ENCODE measurements around the gene SLC8A1. TPM values are rescaled to one million over a fixed set of nuclear protein-coding genes. Genes with fewer than 3 reads are reported as not detected.

The SLC8A1 gene
- total RNA-seq, 4 donors from 2014 or later = 2.2 to 45.0 (median 9.6) TPM

DNA sequence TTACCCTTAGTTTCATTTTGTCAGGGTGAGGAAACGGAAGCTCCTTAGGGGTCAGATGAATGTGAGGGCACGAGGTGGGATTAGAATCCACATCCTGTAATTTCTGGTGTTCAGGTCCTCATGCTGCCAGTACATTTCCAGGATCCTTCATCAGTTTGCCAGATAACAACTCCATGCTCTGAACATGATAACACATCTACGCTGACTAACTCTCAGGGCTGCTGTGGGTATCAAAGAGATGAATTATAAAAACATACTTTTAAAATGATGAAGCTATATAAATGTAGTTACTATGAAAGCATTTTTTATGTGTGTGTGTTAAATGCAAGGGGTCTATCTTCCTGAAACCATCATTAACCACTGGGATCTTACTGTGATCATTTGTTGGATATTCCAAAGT is 325.9 kb downstream of the SLC8A1 start:
- Histone ChIP-seq H3K27me3 (no peaks in the 10 kb centered on the region), H3K4me1 (no peaks in the 10 kb centered on the region)
- 81 to 89% methylated on average over 3 of the region's 3 CpGs for WGBS, 2 donors

DNA sequence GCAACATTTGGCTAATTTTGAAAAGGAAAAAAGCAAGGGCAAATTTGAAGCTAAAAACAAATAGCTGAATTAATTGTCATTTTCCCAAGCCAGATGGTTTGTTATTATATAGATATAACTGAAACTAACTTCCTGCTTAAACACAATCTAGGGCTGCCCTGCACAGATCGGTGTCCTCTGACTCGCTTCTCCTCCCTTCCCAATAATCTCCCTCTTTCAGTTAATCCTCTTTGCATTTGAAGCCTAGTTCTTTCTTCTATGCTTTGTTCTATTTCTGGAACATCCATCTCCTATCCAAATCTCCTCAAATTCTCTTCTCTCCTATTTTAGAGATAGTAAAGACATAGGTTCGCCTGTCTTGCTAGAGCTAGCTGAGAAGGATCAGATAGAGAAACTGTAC is 328.1 kb downstream of the SLC8A1 start:
- WGBS, 2 donors = 49 to 60% methylated on average over 3 of the region's 3 CpGs
- intact Hi-C loops (cut with DNase I) = no loop called here
- Histone ChIP-seq H3K4me1 (no peaks in the 10 kb centered on the region), H3K36me3 (no peaks in the 10 kb centered on the region), H3K9me3 (no peaks in the 10 kb centered on the region), H3K4me3 (peak overlapping the region in 1 of 4 donors; percentile 4), H3K27ac (peak overlapping the region in 1 of 4 donors; percentile 43), H3K27me3 (no peaks in the 10 kb centered on the region)
- TF ChIP-seq, protein P1, sequence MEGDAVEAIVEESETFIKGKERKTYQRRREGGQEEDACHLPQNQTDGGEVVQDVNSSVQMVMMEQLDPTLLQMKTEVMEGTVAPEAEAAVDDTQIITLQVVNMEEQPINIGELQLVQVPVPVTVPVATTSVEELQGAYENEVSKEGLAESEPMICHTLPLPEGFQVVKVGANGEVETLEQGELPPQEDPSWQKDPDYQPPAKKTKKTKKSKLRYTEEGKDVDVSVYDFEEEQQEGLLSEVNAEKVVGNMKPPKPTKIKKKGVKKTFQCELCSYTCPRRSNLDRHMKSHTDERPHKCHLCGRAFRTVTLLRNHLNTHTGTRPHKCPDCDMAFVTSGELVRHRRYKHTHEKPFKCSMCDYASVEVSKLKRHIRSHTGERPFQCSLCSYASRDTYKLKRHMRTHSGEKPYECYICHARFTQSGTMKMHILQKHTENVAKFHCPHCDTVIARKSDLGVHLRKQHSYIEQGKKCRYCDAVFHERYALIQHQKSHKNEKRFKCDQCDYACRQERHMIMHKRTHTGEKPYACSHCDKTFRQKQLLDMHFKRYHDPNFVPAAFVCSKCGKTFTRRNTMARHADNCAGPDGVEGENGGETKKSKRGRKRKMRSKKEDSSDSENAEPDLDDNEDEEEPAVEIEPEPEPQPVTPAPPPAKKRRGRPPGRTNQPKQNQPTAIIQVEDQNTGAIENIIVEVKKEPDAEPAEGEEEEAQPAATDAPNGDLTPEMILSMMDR (IDR thresholded peaks at IDR 0.05) = no peak
- no peak for TF ChIP-seq POLR2A (IDR thresholded peaks at IDR 0.05)
- no peak for DNase-seq

More for the DNA sequence above, 325.9 kb downstream of the SLC8A1 start:
- H3K9me3 ChIP-seq = no peaks in the 10 kb centered on the region
- no peak for TF ChIP-seq POLR2A (IDR thresholded peaks at IDR 0.05)
- TF ChIP-seq, protein P1 (IDR thresholded peaks at IDR 0.05) = no peak
- DNase-seq = no peak
- H3K27ac ChIP-seq = no peak overlapping the region
- no peak overlapping the region for H3K4me3 ChIP-seq
- no peaks in the 10 kb centered on the region for H3K36me3 ChIP-seq
- intact Hi-C loops (cut with DNase I) = no loop called here

DNA sequence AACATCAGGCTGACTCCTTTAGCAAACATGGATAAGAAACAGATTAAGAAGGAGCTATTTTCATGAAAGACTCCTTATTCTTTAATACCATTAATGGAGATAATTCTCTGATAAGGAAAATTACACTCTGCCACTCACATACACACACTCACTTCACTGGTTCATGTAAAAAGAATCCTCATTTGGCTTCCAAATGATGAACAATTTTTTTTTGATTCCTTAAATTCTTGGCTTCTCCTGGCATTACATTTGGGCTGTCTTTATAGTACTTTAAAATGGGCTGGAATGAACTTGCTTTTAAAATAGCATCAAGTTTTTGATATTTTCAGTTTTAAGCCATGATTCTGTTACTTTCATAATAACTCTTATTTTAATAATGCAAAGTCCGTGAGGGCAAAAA is 328.6 kb downstream of the SLC8A1 start:
- H3K4me3 ChIP-seq = peak overlapping the region in 1 of 4 donors; percentile 4
- intact Hi-C loops (cut with DNase I) = no loop called here

DNA sequence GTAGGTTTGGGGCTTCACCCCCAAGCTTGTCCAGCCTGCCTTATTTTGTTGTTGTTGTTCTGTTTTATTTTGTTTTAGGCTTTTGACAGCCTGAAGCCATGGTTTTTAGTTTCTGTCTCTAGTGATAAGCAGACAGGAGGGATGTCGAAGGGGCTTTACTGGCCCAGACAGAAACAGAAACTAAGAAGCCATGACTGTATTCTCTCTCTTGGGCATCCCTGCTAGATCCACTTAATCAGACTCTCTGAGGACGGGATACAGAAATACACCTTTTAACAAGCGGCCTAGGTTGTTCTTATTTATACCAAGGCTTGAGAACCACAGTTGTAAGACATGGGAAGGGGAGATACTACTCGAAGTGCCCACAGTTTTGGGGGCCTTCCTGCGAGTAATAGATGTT is 330.9 kb downstream of the SLC8A1 start:
- no peaks in the 10 kb centered on the region for H3K36me3 ChIP-seq

More for the DNA sequence above, 328.6 kb downstream of the SLC8A1 start:
- no peaks in the 10 kb centered on the region for H3K9me3 ChIP-seq
- no peak for DNase-seq
- H3K27ac ChIP-seq = no peak overlapping the region
- H3K4me1 ChIP-seq = no peaks in the 10 kb centered on the region
- no peaks in the 10 kb centered on the region for H3K27me3 ChIP-seq
- TF ChIP-seq POLR2A (IDR thresholded peaks at IDR 0.05) = no peak
- TF ChIP-seq, protein P1 (IDR thresholded peaks at IDR 0.05) = no peak
- WGBS, 2 donors = 41 to 76% methylated on average over 1 of the region's 1 CpG
- no peaks in the 10 kb centered on the region for H3K36me3 ChIP-seq

DNA sequence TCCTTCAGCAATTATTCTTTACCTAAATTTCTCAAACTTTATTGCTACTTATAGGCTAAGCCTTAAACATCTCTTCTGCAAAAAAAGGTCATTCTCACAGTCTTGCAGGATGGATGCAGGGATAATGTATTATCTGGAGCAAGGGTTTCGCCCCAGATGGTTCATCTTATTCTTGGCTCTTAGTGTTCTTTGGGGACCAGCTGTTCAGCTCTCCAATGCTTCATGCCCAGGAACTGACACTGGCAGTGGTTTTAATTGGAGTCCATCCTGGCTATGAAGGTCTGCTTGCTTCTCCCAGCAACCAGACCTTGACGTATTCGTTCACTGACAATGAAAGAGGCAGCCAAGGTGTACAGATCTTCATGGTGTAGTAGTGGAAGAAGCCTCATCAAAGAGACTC is 331.9 kb downstream of the SLC8A1 start:
- intact Hi-C loops (cut with DNase I) = no loop called here
- WGBS, 2 donors = 86 to 93% methylated on average over 3 of the region's 3 CpGs
- H3K4me1 ChIP-seq = peaks cover 0 to 9% (median 0%) of the 10 kb centered on the region in 3 donors

More for the DNA sequence above, 330.9 kb downstream of the SLC8A1 start:
- 74 to 81% methylated on average over 5 of the region's 5 CpGs for WGBS, 2 donors
- H3K27me3 ChIP-seq = no peaks in the 10 kb centered on the region
- no peak overlapping the region for H3K27ac ChIP-seq
- no peaks in the 10 kb centered on the region for H3K9me3 ChIP-seq
- no peak overlapping the region for H3K4me3 ChIP-seq
- no peak for TF ChIP-seq POLR2A (IDR thresholded peaks at IDR 0.05)
- TF ChIP-seq, protein P1 (IDR thresholded peaks at IDR 0.05) = no peak
- intact Hi-C loops (cut with DNase I) = no loop called here
- DNase-seq = no peak
- peaks cover 0 to under 1% (median 0%) of the 10 kb centered on the region in 3 donors for H3K4me1 ChIP-seq

More for the DNA sequence above, 331.9 kb downstream of the SLC8A1 start:
- Histone ChIP-seq H3K27ac (no peak overlapping the region), H3K9me3 (no peaks in the 10 kb centered on the region), H3K36me3 (peaks cover 0 to 5% (median 0%) of the 10 kb centered on the region in 3 donors), H3K4me3 (no peak overlapping the region), H3K27me3 (no peaks in the 10 kb centered on the region)
- no peak for DNase-seq
- TF ChIP-seq, protein P1 (IDR thresholded peaks at IDR 0.05) = no peak
- no peak for TF ChIP-seq POLR2A (IDR thresholded peaks at IDR 0.05)
